ENCODE results near the gene KNDC1.
"Not testable (repeated sequence)": the region's sequence is repeated elsewhere in the genome, so short reads cannot be mapped to it uniquely, and the experiment has no call there.

The KNDC1 gene

GRCh38 chr10:133260895-133261725 lies 101.1 kb downstream of the KNDC1 start:
- peaks cover 23% of the 10 kb centered on the region for H3K27me3 ChIP-seq (ENCODE audit: control insufficient read depth, insufficient read depth, low read length)
- 0 out of 2 replicates have a peak overlapping the region, but pooled peaks have one; percentile 45 for H3K27ac ChIP-seq (ENCODE audit: low read depth, low read length)
- no peaks in the 10 kb centered on the region for H3K9me3 ChIP-seq (ENCODE audit: control insufficient read depth, insufficient read depth, low read depth, low read length)
- H3K4me1 ChIP-seq (ENCODE audit: control insufficient read depth, insufficient read depth, low read length), result peaks cover 29% of the 10 kb centered on the region
- peak overlapping the region; percentile 68 for H3K4me3 ChIP-seq (ENCODE audit: low read depth, low read length)
- H3K36me3 ChIP-seq (ENCODE audit: control insufficient read depth, insufficient read depth, low read length), result no peaks in the 10 kb centered on the region
- peak overlapping the region; percentile 27 for H3K9ac ChIP-seq (ENCODE audit: low read length)

GRCh38 chr10:133261726-133262325 lies 101.8 kb downstream of the KNDC1 start:
- Histone ChIP-seq H3K4me1 (ENCODE audit: control insufficient read depth, insufficient read depth, low read length) (peaks cover 29% of the 10 kb centered on the region), H3K4me3 (ENCODE audit: low read depth, low read length) (peak overlapping the region; percentile 68), H3K9me3 (ENCODE audit: control insufficient read depth, insufficient read depth, low read depth, low read length) (no peaks in the 10 kb centered on the region), H3K36me3 (ENCODE audit: control insufficient read depth, insufficient read depth, low read length) (no peaks in the 10 kb centered on the region), H3K27me3 (ENCODE audit: control insufficient read depth, insufficient read depth, low read length) (peaks cover 23% of the 10 kb centered on the region), H3K9ac (ENCODE audit: low read length) (peak overlapping the region; percentile 27), H3K27ac (ENCODE audit: low read depth, low read length) (0 out of 2 replicates have a peak overlapping the region, but pooled peaks have one; percentile 45)

GRCh38 chr10:133262696-133263095 lies 102.7 kb downstream of the KNDC1 start:
- H3K9me3 ChIP-seq (ENCODE audit: control insufficient read depth, insufficient read depth, low read depth, low read length), result no peaks in the 10 kb centered on the region
- no peak overlapping the region for H3K27ac ChIP-seq (ENCODE audit: low read depth, low read length)
- H3K27me3 ChIP-seq (ENCODE audit: control insufficient read depth, insufficient read depth, low read length), result peaks cover 23% of the 10 kb centered on the region
- H3K4me3 ChIP-seq (ENCODE audit: low read depth, low read length), result no peak overlapping the region
- H3K9ac ChIP-seq (ENCODE audit: low read length), result no peak overlapping the region
- H3K36me3 ChIP-seq (ENCODE audit: control insufficient read depth, insufficient read depth, low read length), result no peaks in the 10 kb centered on the region
- H3K4me1 ChIP-seq (ENCODE audit: control insufficient read depth, insufficient read depth, low read length), result peaks cover 21% of the 10 kb centered on the region

GRCh38 chr10:133263674-133264073 lies 103.7 kb downstream of the KNDC1 start:
- H3K9me3 ChIP-seq (ENCODE audit: control insufficient read depth, insufficient read depth, low read depth, low read length), result no peaks in the 10 kb centered on the region
- no peak overlapping the region for H3K4me3 ChIP-seq (ENCODE audit: low read depth, low read length)
- peaks cover 15% of the 10 kb centered on the region; the same call in 1 of the 2 replicates for H3K4me1 ChIP-seq (ENCODE audit: control insufficient read depth, insufficient read depth, low read length)
- no peak overlapping the region for H3K9ac ChIP-seq (ENCODE audit: low read length)
- H3K27ac ChIP-seq (ENCODE audit: low read depth, low read length), result no peak overlapping the region
- peaks cover 23% of the 10 kb centered on the region for H3K27me3 ChIP-seq (ENCODE audit: control insufficient read depth, insufficient read depth, low read length)
- H3K36me3 ChIP-seq (ENCODE audit: control insufficient read depth, insufficient read depth, low read length), result no peaks in the 10 kb centered on the region

GRCh38 chr10:133264461-133264860 lies 104.4 kb downstream of the KNDC1 start:
- H3K4me1 ChIP-seq (ENCODE audit: control insufficient read depth, insufficient read depth, low read length), result peaks cover 10% of the 10 kb centered on the region; the same call in 1 of the 2 replicates
- no peaks in the 10 kb centered on the region for H3K9me3 ChIP-seq (ENCODE audit: control insufficient read depth, insufficient read depth, low read depth, low read length)
- peaks cover 23% of the 10 kb centered on the region for H3K27me3 ChIP-seq (ENCODE audit: control insufficient read depth, insufficient read depth, low read length)
- H3K36me3 ChIP-seq (ENCODE audit: control insufficient read depth, insufficient read depth, low read length), result no peaks in the 10 kb centered on the region
- no peak overlapping the region for H3K4me3 ChIP-seq (ENCODE audit: low read depth, low read length)
- no peak overlapping the region for H3K9ac ChIP-seq (ENCODE audit: low read length)
- H3K27ac ChIP-seq (ENCODE audit: low read depth, low read length), result no peak overlapping the region

GRCh38 chr10:133265052-133265451 lies 105.0 kb downstream of the KNDC1 start:
- not testable (repeated sequence) for H3K9me3 ChIP-seq (ENCODE audit: control insufficient read depth, insufficient read depth, low read depth, low read length); H3K9ac ChIP-seq (ENCODE audit: low read length); H3K27ac ChIP-seq (ENCODE audit: low read depth, low read length)

GRCh38 chr10:133266056-133266795 lies 106.2 kb downstream of the KNDC1 start:
- peaks cover 20% of the 10 kb centered on the region for H3K27me3 ChIP-seq (ENCODE audit: control insufficient read depth, insufficient read depth, low read length)
- H3K27ac ChIP-seq (ENCODE audit: low read depth, low read length), result no peak overlapping the region
- no peak overlapping the region for H3K4me3 ChIP-seq (ENCODE audit: low read depth, low read length)
- no peaks in the 10 kb centered on the region for H3K9me3 ChIP-seq (ENCODE audit: control insufficient read depth, insufficient read depth, low read depth, low read length)
- no peak overlapping the region for H3K9ac ChIP-seq (ENCODE audit: low read length)
- no peaks in the 10 kb centered on the region for H3K36me3 ChIP-seq (ENCODE audit: control insufficient read depth, insufficient read depth, low read length)
- peaks cover 8% of the 10 kb centered on the region; the same call in 1 of the 2 replicates for H3K4me1 ChIP-seq (ENCODE audit: control insufficient read depth, insufficient read depth, low read length)

More at GRCh38 chr10:133265052-133265451, 105.0 kb downstream of the KNDC1 start:
- not testable (repeated sequence) for H3K4me3 ChIP-seq (ENCODE audit: low read depth, low read length); H3K36me3 ChIP-seq (ENCODE audit: control insufficient read depth, insufficient read depth, low read length)
- peaks cover 10% of the 10 kb centered on the region; the same call in 1 of the 2 replicates for H3K4me1 ChIP-seq (ENCODE audit: control insufficient read depth, insufficient read depth, low read length)
- peaks cover 23% of the 10 kb centered on the region for H3K27me3 ChIP-seq (ENCODE audit: control insufficient read depth, insufficient read depth, low read length)

- H3K4me3 ChIP-seq (ENCODE audit: low read depth, low read length), result no peak overlapping the region
- no peaks in the 10 kb centered on the region for H3K9me3 ChIP-seq (ENCODE audit: control insufficient read depth, insufficient read depth, low read depth, low read length)
- no peaks in the 10 kb centered on the region for H3K36me3 ChIP-seq (ENCODE audit: control insufficient read depth, insufficient read depth, low read length)
- H3K27ac ChIP-seq (ENCODE audit: low read depth, low read length), result no peak overlapping the region
- no peak overlapping the region for H3K9ac ChIP-seq (ENCODE audit: low read length)
- H3K4me1 ChIP-seq (ENCODE audit: control insufficient read depth, insufficient read depth, low read length), result peaks cover 6% of the 10 kb centered on the region; the same call in 1 of the 2 replicates
- H3K27me3 ChIP-seq (ENCODE audit: control insufficient read depth, insufficient read depth, low read length), result peaks cover 18% of the 10 kb centered on the region
These were observed 107.3 kb downstream of the KNDC1 start for GRCh38 chr10:133267293-133267692.

- no peak overlapping the region for H3K27ac ChIP-seq (ENCODE audit: low read depth, low read length)
- no peak overlapping the region for H3K9ac ChIP-seq (ENCODE audit: low read length)
- H3K27me3 ChIP-seq (ENCODE audit: control insufficient read depth, insufficient read depth, low read length), result peaks cover 12% of the 10 kb centered on the region
- no peaks in the 10 kb centered on the region for H3K9me3 ChIP-seq (ENCODE audit: control insufficient read depth, insufficient read depth, low read depth, low read length)
- no peak overlapping the region for H3K4me3 ChIP-seq (ENCODE audit: low read depth, low read length)
- peaks cover 3% of the 10 kb centered on the region; the same call in 1 of the 2 replicates for H3K4me1 ChIP-seq (ENCODE audit: control insufficient read depth, insufficient read depth, low read length)
- no peaks in the 10 kb centered on the region for H3K36me3 ChIP-seq (ENCODE audit: control insufficient read depth, insufficient read depth, low read length)
These were observed 107.8 kb downstream of the KNDC1 start for GRCh38 chr10:133267829-133268228.

- no peak overlapping the region for H3K27ac ChIP-seq (ENCODE audit: low read depth, low read length)
- no peak overlapping the region for H3K4me3 ChIP-seq (ENCODE audit: low read depth, low read length)
- no peak overlapping the region for H3K9ac ChIP-seq (ENCODE audit: low read length)
- peaks cover 5% of the 10 kb centered on the region; the same call in 1 of the 2 replicates for H3K27me3 ChIP-seq (ENCODE audit: control insufficient read depth, insufficient read depth, low read length)
- H3K4me1 ChIP-seq (ENCODE audit: control insufficient read depth, insufficient read depth, low read length), result peaks cover 1% of the 10 kb centered on the region; the same call in 1 of the 2 replicates
- H3K36me3 ChIP-seq (ENCODE audit: control insufficient read depth, insufficient read depth, low read length), result no peaks in the 10 kb centered on the region
- H3K9me3 ChIP-seq (ENCODE audit: control insufficient read depth, insufficient read depth, low read depth, low read length), result no peaks in the 10 kb centered on the region
These were observed 108.5 kb downstream of the KNDC1 start for GRCh38 chr10:133268532-133268931.

Data from HUES6 (cell line).